Keratinocyte (primary cell): Measurements from ENCODE around the gene RHOG. TPM values are rescaled to one million over a fixed set of nuclear protein-coding genes. Genes with fewer than 3 reads are reported as not detected.
A peak's percentile ranks its signal among the peaks of the same experiment; 100 is the strongest.

Experiments
- DNase-seq: peaks from one replicate; pipeline ENCODE4 v3.0.0-alpha.2; 2011; ENCODE audit warnings: low read depth, missing footprints, low spot score
- FAIRE-seq: peaks from 2 replicates; lab custom pipeline; 2011; peaks lifted over from hg19 to GRCh38; lab: Jason Lieb, UNC
- H2AFZ ChIP-seq: 2 replicates; pipeline ENCODE4 v1.6.0; 2012; ENCODE audit warnings: low read length, control low read depth, inconsistent platforms; ENCODE audit not compliant: control insufficient read depth
- H3K27ac ChIP-seq: 2 replicates; pipeline ENCODE4 v1.5.1; 2011; ENCODE audit warnings: low read length; ENCODE audit not compliant: control insufficient read depth, insufficient read depth
- H3K27me3 ChIP-seq: 3 replicates; pipeline ENCODE4 v1.6.0; 2011; ENCODE audit warnings: low read length; ENCODE audit not compliant: control insufficient read depth, insufficient read depth; ENCODE audit errors: extremely low read depth
- H3K36me3 ChIP-seq, 2 experiments: 2 replicates in 1 of 2; 3 replicates in 1 of 2; pipeline ENCODE4 v1.5.1; 2011; ENCODE audit warnings: low read length in 2 of 2, mild to moderate bottlenecking in 1 of 2; ENCODE audit not compliant: control insufficient read depth in 2 of 2, insufficient read depth in 2 of 2; ENCODE audit errors: extremely low read depth in 1 of 2
- H3K4me1 ChIP-seq: 3 replicates; pipeline ENCODE4 v1.5.1; 2011; ENCODE audit warnings: low read length; ENCODE audit not compliant: control insufficient read depth, insufficient read depth; ENCODE audit errors: extremely low read depth
- H3K4me2 ChIP-seq: 3 replicates; pipeline ENCODE4 v1.6.0; 2011; ENCODE audit warnings: low read depth, low read length; ENCODE audit not compliant: control insufficient read depth, insufficient read depth; ENCODE audit errors: extremely low read depth
- H3K4me3 ChIP-seq, 3 experiments: fragments of 200-600 bp in 1 of 3; sonication (generic) in 1 of 3; 2 replicates in 2 of 3; 3 replicates in 1 of 3; pipeline ENCODE4 v1.5.1; 2011 to 2016; ENCODE audit warnings: low read length in 3 of 3, mild to moderate bottlenecking in 3 of 3, control low read depth in 2 of 3, inconsistent platforms in 1 of 3, low read depth in 1 of 3, mixed read lengths in 1 of 3, mixed run types in 1 of 3, moderate library complexity in 1 of 3; ENCODE audit not compliant: control insufficient read depth in 2 of 3, insufficient read depth in 2 of 3; ENCODE audit errors: extremely low read depth in 1 of 3
- H3K79me2 ChIP-seq: 2 replicates; pipeline ENCODE4 v1.6.0; 2012; ENCODE audit warnings: low read length; ENCODE audit not compliant: control insufficient read depth, insufficient read depth
- H3K9ac ChIP-seq: 3 replicates; pipeline ENCODE4 v1.6.0; 2011; ENCODE audit warnings: low read length; ENCODE audit not compliant: control insufficient read depth, insufficient read depth; ENCODE audit errors: extremely low read depth
- H3K9me1 ChIP-seq: 3 replicates; pipeline ENCODE4 v1.6.0; 2011; ENCODE audit warnings: low read length; ENCODE audit not compliant: control insufficient read depth, insufficient read depth; ENCODE audit errors: extremely low read depth
- H3K9me3 ChIP-seq: 2 replicates; pipeline ENCODE4 v1.5.1; 2012; ENCODE audit warnings: low read depth, low read length; ENCODE audit not compliant: control insufficient read depth
- H4K20me1 ChIP-seq: 3 replicates; pipeline ENCODE4 v1.6.0; 2011; ENCODE audit warnings: low read length; ENCODE audit not compliant: control insufficient read depth, insufficient read depth; ENCODE audit errors: extremely low read depth
- EZH2 ChIP-seq: IDR thresholded peaks from one replicate; pipeline ENCODE4 v1.6.1; 2012; ENCODE audit warnings: inconsistent platforms, mild to moderate bottlenecking, low read length, moderate library complexity
- dilution Hi-C: fragments of 300-500 bp; cut with MboI; formaldehyde crosslinking; loops from one replicate; pipeline ENCODE4 v1.7.0; 2020; ENCODE audit warnings: low sequenced_read_pairs; ENCODE audit not compliant: extremely low pct_ligation_motif_present
- polyA plus RNA-seq, 5 experiments: library from polyadenylated mRNA; depleted of rRNA in 3 of 5; stranded (reverse) in 3 of 5; stranded (forward) in 1 of 5; unstranded in 1 of 5; fragments of >200 nt; gene quantifications; 1 replicate in 1 of 5; 2 replicates in 3 of 5; 3 replicates in 1 of 5; pipeline versions ENCODE4 v1.2.1 to v1.2.3, GENCODE V29; 2011 to 2012; ENCODE audit warnings: missing spikeins in 2 of 5, low read depth in 1 of 5, low replicate concordance in 1 of 5
- TF ChIP-seq, protein P1 (sequence below), 3 experiments: IDR thresholded peaks in 1 of 3; conservative IDR thresholded peaks in 1 of 3; optimal IDR thresholded peaks in 1 of 3; 2 replicates in 2 of 3; 3 replicates in 1 of 3; pipeline versions ENCODE3 to v1.5.1; 2011; ENCODE audit warnings: low read length in 3 of 3, mild to moderate bottlenecking in 3 of 3, moderate library complexity in 2 of 3, control low read depth in 1 of 3, inconsistent platforms in 1 of 3; ENCODE audit not compliant: insufficient read depth in 2 of 3; ENCODE audit errors: extremely low read depth in 1 of 3

RHOG gene
- polyA plus RNA-seq, 1 donor (not counting 4 experiments of a cell fraction or from before 2014, with no cell fraction given): 39.8 TPM

DNA sequence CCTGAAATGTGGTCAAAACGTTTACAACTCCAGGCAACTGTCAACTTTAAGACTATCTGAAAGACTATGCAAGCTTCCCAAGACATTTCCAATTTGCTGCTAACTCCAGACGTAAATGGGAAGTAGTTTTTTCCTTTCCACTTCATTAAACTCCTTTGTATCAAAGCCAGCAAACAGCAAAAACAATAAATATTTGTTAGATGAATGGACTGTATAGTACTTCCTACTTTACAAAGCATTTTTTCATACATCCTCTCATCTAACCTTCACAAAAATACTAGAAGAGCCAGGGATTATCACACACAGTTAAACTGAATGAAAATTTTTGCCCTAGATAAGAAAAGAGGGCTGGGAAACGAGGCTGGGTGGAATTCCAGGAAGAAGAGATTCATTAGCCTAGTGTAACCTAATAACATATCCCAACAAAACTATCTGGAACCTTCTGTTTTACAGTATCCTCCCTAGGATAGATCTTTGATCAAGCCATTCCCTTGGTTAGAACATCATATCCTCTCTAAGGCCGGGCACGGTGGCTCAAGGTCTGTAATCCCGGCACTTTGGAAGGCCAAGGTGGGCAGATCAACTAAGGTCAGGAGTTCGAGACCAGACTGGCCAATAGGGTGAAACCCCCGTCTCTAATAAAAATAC, 53.9 kb downstream of the RHOG start:
- no peak overlapping the region for H3K4me2 ChIP-seq
- H2AFZ ChIP-seq: no peak overlapping the region
- no peak overlapping the region for H3K27ac ChIP-seq
- H3K4me3 ChIP-seq: no peak overlapping the region
- peaks cover 99% of the 10 kb centered on the region for H3K79me2 ChIP-seq
- H3K9ac ChIP-seq: no peak overlapping the region
- peak; percentile 62 for FAIRE-seq
- DNase-seq: no peak
- no peaks in the 10 kb centered on the region for H3K9me3 ChIP-seq
- no peaks in the 10 kb centered on the region for H3K27me3 ChIP-seq
- H3K9me1 ChIP-seq: no peaks in the 10 kb centered on the region
- H3K36me3 ChIP-seq: peaks cover 3 to 4% of the 10 kb centered on the region in 2 experiments
- dilution Hi-C loops: no loop called here
- H3K4me1 ChIP-seq: no peaks in the 10 kb centered on the region
- peaks cover 16% of the 10 kb centered on the region for H4K20me1 ChIP-seq
- TF ChIP-seq EZH2: no peak
- TF ChIP-seq, protein P1, sequence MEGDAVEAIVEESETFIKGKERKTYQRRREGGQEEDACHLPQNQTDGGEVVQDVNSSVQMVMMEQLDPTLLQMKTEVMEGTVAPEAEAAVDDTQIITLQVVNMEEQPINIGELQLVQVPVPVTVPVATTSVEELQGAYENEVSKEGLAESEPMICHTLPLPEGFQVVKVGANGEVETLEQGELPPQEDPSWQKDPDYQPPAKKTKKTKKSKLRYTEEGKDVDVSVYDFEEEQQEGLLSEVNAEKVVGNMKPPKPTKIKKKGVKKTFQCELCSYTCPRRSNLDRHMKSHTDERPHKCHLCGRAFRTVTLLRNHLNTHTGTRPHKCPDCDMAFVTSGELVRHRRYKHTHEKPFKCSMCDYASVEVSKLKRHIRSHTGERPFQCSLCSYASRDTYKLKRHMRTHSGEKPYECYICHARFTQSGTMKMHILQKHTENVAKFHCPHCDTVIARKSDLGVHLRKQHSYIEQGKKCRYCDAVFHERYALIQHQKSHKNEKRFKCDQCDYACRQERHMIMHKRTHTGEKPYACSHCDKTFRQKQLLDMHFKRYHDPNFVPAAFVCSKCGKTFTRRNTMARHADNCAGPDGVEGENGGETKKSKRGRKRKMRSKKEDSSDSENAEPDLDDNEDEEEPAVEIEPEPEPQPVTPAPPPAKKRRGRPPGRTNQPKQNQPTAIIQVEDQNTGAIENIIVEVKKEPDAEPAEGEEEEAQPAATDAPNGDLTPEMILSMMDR (optimal IDR thresholded peaks at IDR 0.05 in 1 of 3, IDR thresholded peaks at IDR 0.05 in 1 of 3, conservative IDR thresholded peaks at IDR 0.05 in 1 of 3; ENCODE audit: extremely low read depth in 1 of 3, insufficient read depth in 2 of 3, low read length in 3 of 3): no peak

DNA sequence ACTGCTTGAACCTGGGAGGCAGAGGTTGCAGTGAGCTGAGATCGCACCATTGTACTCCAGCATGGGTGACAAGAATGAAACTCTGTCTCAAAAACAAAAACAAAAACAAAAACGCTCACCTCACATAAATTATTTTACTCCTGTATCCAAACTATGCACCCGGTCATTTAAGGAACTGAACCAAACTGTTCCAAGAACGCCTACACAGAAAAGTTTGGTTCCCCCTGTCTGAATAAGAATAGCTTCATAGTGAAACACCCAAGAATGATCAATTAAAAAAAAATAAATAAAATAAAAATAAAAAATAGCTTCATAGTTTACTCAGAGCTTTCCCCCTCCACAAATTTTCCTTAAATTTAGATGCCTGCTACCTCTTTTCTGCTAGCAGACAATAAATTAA, 57.1 kb downstream of the RHOG start:
- dilution Hi-C loops: no loop called here
- H3K27me3 ChIP-seq: no peaks in the 10 kb centered on the region
- no peak overlapping the region for H3K27ac ChIP-seq
- peaks cover 10% of the 10 kb centered on the region for H4K20me1 ChIP-seq
- no peaks in the 10 kb centered on the region for H3K9me1 ChIP-seq
- H2AFZ ChIP-seq: no peak overlapping the region
- H3K9ac ChIP-seq: no peak overlapping the region
- FAIRE-seq (no peak), DNase-seq (no peak)
- peaks cover 80% of the 10 kb centered on the region for H3K79me2 ChIP-seq
- no peaks in the 10 kb centered on the region for H3K4me1 ChIP-seq
- H3K4me2 ChIP-seq: no peak overlapping the region
- H3K4me3 ChIP-seq: no peak overlapping the region
- no peaks in the 10 kb centered on the region for H3K9me3 ChIP-seq
- no peak for TF ChIP-seq EZH2
- TF ChIP-seq, protein P1 (optimal IDR thresholded peaks at IDR 0.05 in 1 of 3, IDR thresholded peaks at IDR 0.05 in 1 of 3, conservative IDR thresholded peaks at IDR 0.05 in 1 of 3; ENCODE audit: extremely low read depth in 1 of 3, insufficient read depth in 2 of 3, low read length in 3 of 3): no peak
- H3K36me3 ChIP-seq: peaks cover 8% of the 10 kb centered on the region in 2 experiments
